Suprapubic skin (tissue), 3 donors: ENCODE data around the gene NLRP11.

Experiments
- EP300 ChIP-seq: sonication (generic); formaldehyde crosslinking; IDR thresholded peaks from one replicate; pipeline ENCODE4 v1.6.1; 2017; ENCODE audit warnings: antibody characterized with exemption
- TF ChIP-seq, protein P1 (sequence below), 2 donors: fragments of 200-600 bp in 1 of 2; fragments of 450-650 bp in 1 of 2; sonication (generic) in 1 of 2; IDR thresholded peaks; one replicate each; pipeline ENCODE4 v1.5.1; 2016 to 2019; ENCODE audit warnings: antibody characterized with exemption in 2 of 2, mild to moderate bottlenecking in 1 of 2, moderate library complexity in 1 of 2

DNA sequence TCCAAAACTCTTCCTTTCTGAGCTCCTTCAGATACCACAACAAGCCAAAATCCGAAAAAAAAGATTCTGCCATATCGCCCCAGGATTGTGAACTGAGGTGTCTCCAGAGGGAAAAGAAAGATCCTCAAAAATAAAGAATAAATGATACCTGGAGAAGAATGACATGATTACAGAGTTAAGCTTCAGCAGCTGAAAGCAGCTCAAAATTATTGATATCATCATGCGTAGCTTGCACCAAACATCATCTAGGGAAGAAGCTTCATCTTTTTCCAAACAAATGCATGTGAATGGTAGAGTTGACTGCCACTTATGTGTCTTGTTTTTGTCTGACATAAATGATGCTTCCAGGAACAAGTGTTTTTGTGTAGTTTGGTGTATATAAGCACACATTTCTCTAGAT is 93.5 kb downstream of the NLRP11 start, which contains the start of gene NLRP9:
- TF ChIP-seq EP300, result no peak
- TF ChIP-seq, protein P1, sequence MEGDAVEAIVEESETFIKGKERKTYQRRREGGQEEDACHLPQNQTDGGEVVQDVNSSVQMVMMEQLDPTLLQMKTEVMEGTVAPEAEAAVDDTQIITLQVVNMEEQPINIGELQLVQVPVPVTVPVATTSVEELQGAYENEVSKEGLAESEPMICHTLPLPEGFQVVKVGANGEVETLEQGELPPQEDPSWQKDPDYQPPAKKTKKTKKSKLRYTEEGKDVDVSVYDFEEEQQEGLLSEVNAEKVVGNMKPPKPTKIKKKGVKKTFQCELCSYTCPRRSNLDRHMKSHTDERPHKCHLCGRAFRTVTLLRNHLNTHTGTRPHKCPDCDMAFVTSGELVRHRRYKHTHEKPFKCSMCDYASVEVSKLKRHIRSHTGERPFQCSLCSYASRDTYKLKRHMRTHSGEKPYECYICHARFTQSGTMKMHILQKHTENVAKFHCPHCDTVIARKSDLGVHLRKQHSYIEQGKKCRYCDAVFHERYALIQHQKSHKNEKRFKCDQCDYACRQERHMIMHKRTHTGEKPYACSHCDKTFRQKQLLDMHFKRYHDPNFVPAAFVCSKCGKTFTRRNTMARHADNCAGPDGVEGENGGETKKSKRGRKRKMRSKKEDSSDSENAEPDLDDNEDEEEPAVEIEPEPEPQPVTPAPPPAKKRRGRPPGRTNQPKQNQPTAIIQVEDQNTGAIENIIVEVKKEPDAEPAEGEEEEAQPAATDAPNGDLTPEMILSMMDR (IDR thresholded peaks at IDR 0.05), result no peak
